Activated CD4-positive, alpha-beta T cell treated with anti-CD3 and anti-CD28 coated beads, Interleukin-2, amount 50 U/mL, for 4 hours (primary cell): ENCODE data around the gene HOXA5.

Source experiments
- DNase-seq, 2 experiments: peaks; one replicate each; pipeline ENCODE4 v3.0.0-alpha.2; 2020

Gene HOXA5

DNA sequence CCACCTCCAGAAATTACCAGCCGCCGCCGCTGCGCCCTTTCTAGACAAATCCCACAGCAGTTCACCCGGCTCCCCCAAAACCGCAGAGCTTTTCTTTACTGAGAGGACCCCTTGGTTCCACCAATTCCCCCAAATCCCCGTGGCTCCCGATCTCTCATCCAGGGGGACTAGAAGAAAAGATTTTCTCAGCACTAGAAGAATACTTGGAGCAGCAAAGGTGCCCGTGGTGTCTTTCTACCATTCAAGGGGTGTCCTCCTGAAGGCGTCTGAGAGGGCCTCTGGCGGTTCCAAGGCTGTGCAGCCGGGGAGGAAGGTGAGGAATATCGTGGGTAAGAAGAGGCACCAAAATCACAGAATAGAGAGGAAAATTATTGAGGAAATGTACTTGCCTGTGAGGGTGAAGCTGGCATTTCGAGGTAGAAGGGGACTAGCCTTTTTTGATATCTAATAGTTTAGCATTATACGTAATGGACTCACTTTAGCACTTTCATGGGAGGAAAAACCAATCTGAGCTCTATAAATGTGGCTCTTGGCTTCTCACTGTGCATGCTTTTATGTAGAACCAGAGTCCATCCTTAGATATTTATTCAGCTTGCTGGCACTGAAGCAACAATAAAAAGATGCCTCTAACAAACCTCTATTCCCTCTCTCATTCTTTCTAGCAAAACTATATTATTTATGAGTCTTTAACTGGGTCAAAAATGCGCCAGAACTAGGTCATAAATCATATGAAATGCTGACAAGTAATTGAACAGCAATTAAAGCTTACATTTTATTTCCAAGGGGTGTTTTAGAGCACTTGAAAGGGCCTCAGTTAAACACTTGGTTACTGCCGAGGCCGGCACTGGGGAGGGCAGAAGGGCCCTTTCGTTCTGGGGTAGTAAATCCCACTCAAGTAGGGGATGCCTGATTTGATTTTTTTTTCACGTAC is 27.2 kb downstream of the HOXA5 start:
- no peak for DNase-seq

GRCh38 chr7:27115221-27116026 is 28.1 kb downstream of the HOXA5 start:
- no peak for DNase-seq

DNA sequence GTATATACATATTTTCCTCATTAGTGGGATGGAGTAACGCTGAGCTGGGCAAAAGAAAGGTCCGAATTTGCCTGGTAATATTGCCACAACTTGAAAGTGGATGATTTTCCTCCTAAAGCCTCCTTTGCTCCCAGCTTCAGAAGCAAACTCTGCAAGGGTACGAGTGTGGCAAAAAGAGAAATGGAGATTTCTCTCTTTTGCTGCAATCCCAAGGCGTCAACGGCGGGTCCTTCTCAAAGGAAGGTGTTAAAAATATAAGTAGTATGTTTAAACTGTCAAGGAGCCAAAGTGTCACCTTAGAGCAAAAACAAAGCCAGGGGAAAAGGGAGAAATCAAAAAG is 28.6 kb downstream of the HOXA5 start:
- DNase-seq: no peak

- no peak for DNase-seq
Measured at GRCh38 chr7:27113991-27114769, 29.3 kb downstream of the HOXA5 start.

DNA sequence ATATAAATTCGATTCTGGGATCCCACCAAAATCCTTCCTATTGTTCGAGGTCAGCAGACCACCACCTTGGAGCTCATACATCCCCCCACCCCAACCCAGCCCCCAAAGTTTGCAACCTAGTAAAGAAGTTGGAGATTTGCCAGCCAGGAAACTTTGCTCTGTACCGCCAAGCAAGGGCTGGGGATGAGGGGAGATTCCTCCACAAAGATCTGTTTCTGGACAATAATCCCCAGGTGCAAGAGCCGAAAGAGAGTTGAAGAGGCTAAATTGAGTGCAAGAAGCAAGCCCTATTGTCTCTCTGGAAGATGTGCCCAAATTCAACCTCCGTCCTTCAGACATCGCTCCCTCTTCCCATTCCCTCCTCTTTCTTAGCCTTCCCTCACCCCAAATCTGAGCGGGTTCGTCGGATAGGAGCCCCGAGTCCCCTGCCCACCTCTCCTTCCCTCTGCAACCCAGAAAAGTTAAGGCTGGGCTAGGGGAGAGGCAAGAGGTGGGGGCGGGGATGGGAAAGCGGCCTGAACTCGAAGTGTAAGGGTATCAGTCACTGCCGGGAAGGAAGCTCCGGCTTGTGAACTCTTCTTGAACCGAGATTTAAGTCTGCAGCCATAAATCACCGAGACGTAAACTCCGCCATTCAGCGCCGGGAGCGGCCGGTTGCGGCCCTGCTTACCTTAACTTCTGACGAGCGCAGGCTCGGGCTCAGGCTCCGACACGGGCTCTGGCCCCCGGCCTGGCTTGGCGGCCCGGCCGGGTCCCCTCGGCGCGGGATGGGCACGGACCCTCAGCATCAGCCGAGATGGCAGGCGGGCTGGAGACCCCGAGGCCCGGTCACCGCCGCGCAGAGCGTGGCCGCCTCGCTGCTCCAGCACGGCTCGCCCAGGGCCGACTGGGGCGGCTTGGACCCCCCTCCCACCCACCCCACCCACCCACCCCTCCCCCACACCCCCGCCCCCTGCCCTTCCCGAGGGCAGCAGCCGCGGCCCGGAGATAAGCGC is 30.2 kb downstream of the HOXA5 start:
- DNase-seq: no peak

DNA sequence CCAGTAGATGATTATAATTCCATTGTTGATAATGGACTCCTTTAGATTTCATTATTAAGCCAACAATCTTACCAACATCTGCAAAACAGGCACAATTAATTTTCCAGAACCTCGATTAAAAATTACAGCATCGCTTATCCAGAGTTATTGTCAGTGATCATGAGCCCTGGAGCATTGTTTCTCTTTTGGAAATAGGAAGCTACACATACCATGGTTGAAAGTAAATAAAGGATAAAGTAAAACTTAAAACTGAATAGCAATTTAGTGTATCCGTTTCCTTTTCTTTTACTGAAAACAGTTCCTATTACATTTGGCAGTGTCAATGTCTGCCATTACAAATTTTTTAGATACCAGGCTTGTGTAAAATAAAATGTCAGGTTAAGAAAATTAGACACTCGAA is 31.1 kb downstream of the HOXA5 start:
- DNase-seq: no peak

- DNase-seq: no peak
Measured at GRCh38 chr7:27111751-27112277, 31.7 kb downstream of the HOXA5 start.

GRCh38 chr7:27111042-27111750 is 32.3 kb downstream of the HOXA5 start:
- no peak for DNase-seq

- DNase-seq: no peak
Measured at GRCh38 chr7:27110186-27111031, 33.1 kb downstream of the HOXA5 start.

GRCh38 chr7:27109466-27110185 is 33.9 kb downstream of the HOXA5 start:
- DNase-seq: no peak

- no peak for DNase-seq
Measured at GRCh38 chr7:27108390-27109127, 34.9 kb downstream of the HOXA5 start.

DNA sequence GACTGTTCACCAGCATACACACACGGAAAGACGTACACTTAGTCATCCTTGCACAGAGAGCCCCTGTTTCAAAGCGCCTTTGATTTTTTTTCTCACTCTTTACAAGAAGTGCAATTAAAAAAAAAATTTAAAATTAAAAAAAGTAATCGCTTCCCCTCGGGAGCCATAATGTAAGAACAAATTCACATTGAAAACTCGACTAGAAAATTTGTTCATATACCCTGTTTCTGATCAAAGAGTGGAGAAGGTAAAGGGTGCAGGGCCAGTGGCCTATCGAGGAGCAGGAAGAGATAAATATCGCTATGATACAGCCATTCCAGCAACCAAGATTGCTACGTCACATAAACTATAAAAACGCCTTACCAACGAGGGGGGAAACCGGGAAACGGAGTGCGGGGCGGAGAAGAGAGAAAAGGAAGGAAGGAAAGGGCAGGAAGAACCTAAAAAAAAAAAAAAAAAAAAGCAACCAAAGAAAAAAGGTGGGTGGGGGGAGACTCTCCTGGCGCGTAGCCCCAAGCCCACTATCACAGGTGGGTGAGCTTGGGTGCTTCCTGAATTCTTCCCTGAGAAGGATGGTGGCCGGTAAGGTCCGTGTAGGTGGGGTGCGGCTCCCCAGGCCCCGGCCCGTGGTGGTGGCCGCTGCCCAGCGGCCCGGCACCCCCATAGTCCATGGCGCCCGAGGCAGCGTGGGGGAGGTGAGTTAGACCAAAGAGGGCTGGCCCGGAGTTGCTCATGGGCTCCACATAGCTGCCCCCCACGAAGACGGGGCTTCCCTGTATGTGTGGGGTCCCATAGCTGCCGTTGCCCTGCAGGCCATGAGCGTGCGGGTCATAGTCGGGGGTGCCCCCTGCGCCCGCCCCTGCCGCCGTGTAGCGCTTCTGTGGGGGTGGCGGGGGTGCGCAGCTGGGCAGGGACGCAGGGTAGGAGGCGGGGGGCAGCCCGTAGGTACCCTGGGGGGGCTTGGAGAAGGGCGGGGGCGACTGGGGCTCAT is 35.8 kb downstream of the HOXA5 start:
- DNase-seq: no peak

DNA sequence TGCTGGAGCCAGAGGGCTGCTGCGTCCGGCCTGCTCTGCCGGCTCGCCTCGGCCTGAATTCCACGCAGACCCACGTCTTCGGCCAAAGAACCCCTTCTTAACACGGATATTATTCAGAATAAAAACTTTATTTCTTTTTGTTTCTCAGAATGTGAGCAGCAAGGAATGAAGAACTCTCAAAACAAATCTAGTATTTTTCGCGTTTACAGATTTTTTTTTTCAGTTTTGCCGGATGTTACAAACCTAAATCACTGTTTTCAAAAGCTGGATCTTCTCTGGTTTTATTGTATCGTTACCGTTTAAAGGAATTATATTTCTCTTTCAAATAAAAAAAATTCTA is 36.6 kb downstream of the HOXA5 start:
- DNase-seq: no peak

- no peak for DNase-seq
Measured at GRCh38 chr7:27106181-27106900, 37.1 kb downstream of the HOXA5 start.

- DNase-seq: no peak
Measured at GRCh38 chr7:27105301-27106031, 38.0 kb downstream of the HOXA5 start.
